GM10266 (cell line): ENCODE results near the gene SCML2.
"Not testable (repeated sequence)": the region's sequence is repeated elsewhere in the genome, so short reads cannot be mapped to it uniquely, and the experiment has no call there.

ENCODE experiments used
- DNase-seq: peaks from one replicate; pipeline ENCODE4 v3.0.0; 2012; ENCODE audit errors: extremely low spot score
- TF ChIP-seq, protein P1 (sequence below): IDR thresholded peaks from 2 replicates; pipeline ENCODE4 v1.5.1; 2012; ENCODE audit warnings: mild to moderate bottlenecking, low read depth; ENCODE audit not compliant: control insufficient read depth, insufficient read depth; ENCODE audit errors: missing control alignments

SCML2 gene

GRCh38 chrX:18271309-18271708, 83.2 kb downstream of the SCML2 start:
- no peak for DNase-seq
- TF ChIP-seq, protein P1, sequence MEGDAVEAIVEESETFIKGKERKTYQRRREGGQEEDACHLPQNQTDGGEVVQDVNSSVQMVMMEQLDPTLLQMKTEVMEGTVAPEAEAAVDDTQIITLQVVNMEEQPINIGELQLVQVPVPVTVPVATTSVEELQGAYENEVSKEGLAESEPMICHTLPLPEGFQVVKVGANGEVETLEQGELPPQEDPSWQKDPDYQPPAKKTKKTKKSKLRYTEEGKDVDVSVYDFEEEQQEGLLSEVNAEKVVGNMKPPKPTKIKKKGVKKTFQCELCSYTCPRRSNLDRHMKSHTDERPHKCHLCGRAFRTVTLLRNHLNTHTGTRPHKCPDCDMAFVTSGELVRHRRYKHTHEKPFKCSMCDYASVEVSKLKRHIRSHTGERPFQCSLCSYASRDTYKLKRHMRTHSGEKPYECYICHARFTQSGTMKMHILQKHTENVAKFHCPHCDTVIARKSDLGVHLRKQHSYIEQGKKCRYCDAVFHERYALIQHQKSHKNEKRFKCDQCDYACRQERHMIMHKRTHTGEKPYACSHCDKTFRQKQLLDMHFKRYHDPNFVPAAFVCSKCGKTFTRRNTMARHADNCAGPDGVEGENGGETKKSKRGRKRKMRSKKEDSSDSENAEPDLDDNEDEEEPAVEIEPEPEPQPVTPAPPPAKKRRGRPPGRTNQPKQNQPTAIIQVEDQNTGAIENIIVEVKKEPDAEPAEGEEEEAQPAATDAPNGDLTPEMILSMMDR = no peak

DNA sequence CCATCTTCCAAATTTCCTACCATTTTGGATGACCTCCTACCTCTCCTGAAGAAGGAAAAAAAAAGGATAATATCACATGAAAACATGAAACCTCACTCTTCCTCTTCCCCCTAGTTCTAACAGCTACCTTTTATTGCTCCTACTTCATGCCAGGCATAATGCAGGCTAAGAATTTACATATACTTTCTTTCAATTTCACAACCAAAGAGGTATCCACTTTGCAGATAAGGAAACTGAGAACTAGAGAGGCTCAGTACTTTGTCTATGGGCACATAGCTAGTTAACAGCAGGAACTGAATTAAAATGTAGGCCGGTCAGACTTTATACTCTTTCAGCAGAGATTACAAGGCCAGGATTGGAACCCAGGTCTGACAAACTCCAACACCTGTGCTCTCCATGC, 99.4 kb downstream of the SCML2 start:
- TF ChIP-seq, protein P1 = no peak
- DNase-seq = no peak

DNA sequence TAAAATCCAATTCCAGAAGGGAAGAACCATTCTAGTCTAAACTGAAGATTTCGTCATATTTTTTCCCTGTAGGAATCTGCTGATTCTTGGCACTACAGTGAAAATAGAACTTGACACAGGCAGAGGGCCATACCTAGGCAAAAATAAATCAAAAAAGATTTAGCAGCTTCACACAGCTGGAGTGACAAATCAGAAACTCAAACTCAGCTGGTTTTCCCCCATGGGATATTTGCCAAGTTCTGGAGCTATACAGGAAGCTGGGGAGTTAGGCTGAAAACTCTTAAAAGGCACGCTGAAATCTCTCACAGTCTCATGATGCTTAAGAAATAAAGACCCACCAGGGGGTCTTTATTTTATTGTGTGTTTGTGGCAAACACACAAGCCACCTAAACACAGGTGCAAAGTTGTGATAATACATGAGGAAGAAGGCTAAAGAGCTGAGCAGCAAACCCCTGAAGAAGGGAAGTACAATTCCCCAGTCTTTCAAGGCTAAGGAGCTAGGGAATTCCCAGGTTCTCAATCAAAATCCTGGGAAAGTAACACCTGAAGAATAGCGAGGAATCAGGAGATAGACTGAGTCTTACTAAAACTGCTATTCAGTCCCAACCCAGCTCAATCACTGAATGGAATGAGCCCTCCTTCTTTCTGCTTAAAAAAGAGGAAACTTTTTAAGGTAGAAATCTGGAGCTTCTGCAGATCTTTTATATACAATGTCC, 101.7 kb downstream of the SCML2 start:
- DNase-seq = no peak
- TF ChIP-seq, protein P1 = no peak

DNA sequence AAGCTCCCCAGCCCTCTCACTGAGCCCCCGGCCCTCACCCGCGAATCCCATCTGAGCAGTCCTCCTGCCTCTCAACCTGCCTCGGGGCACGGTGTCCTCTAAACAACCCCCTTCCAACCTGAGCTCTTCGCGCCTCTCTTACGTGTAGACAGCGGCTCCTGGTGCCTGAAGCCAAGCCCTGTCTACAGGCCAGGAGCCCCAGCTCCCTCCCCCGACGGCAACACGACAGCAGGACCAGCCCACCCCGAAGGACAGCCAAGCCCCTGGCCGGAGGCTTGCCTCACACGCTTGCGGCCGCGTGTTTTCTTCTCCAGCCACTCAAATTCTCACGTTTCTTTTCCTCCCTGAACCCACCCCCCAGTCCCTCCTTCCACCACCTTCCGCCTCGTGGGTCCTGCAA, 124.8 kb downstream of the SCML2 start:
- DNase-seq = not testable (repeated sequence)

DNA sequence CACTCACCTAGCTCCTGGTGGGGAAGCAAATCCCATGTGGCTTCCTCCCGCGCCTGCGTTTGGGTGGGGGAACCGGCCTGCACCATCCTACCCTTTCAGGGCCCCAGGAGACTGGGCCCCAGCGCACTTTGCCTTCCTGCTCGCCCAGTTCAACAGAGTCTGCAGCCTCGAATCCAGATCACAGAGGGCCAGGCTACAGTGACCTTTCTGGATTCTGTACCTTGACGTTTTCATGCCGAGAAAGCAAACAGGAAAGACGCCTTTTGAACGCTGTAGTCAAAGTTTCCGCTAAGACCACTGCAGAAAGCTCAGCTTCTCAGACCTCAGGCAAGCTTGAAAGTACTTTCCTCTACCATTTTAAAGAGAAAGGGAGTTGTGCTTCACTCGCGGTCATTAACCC, 126.4 kb downstream of the SCML2 start:
- TF ChIP-seq, protein P1 = no peak
- DNase-seq = no peak

- DNase-seq = no peak
- TF ChIP-seq, protein P1 = no peak
These were observed 127.0 kb downstream of the SCML2 start for GRCh38 chrX:18227458-18227857.

- DNase-seq = no peak
- TF ChIP-seq, protein P1 = no peak
These were observed 133.7 kb downstream of the SCML2 start, which contains the start of gene BEND2 for GRCh38 chrX:18220786-18221185. TSS of gene BEND2 (minus strand) at chrX:18220886. CDS start at chrX:18220750, 136 bp downstream.

- TF ChIP-seq, protein P1 = no peak
These were observed 144.0 kb downstream of the SCML2 start for GRCh38 chrX:18210470-18210869.

More at GRCh38 chrX:18210470-18210869, 144.0 kb downstream of the SCML2 start:
- DNase-seq = no peak
